GM10266 (cell line): ENCODE data around the gene ARHGAP25.
A peak's percentile ranks its signal among the peaks of the same experiment; 100 is the strongest.

Experiments
- DNase-seq: peaks from one replicate; pipeline ENCODE4 v3.0.0; 2012; ENCODE audit errors: extremely low spot score
- TF ChIP-seq, protein P1 (sequence below): IDR thresholded peaks from 2 replicates; pipeline ENCODE4 v1.5.1; 2012; ENCODE audit warnings: mild to moderate bottlenecking, low read depth; ENCODE audit not compliant: control insufficient read depth, insufficient read depth; ENCODE audit errors: missing control alignments

The ARHGAP25 gene

DNA sequence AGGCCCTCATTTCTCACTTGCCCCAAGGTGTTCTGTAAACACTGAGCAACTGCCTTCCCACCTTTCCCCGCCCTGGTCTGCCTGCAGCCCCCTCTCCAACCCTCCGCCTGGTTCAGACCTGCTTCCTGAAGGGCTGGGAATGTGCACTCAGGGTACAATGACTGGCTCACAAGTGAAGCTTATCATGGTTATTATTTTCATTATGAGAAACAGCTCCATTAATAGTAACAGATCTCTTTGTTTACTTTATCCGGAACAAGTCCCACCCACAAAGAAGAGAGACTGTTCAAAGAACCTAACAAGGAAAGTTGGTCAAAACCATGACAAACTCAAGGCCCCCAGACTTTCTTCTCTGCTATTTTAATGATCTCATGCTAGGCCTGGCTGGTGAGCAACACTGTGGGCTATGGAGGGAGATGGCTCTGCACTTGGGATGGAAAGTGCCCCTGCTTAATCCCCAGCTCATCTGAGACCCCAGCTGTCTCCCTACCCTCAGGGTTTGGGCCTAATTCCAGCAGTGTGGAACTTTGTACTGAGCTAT lies 36.7 kb downstream of the ARHGAP25 start:
- TF ChIP-seq, protein P1, sequence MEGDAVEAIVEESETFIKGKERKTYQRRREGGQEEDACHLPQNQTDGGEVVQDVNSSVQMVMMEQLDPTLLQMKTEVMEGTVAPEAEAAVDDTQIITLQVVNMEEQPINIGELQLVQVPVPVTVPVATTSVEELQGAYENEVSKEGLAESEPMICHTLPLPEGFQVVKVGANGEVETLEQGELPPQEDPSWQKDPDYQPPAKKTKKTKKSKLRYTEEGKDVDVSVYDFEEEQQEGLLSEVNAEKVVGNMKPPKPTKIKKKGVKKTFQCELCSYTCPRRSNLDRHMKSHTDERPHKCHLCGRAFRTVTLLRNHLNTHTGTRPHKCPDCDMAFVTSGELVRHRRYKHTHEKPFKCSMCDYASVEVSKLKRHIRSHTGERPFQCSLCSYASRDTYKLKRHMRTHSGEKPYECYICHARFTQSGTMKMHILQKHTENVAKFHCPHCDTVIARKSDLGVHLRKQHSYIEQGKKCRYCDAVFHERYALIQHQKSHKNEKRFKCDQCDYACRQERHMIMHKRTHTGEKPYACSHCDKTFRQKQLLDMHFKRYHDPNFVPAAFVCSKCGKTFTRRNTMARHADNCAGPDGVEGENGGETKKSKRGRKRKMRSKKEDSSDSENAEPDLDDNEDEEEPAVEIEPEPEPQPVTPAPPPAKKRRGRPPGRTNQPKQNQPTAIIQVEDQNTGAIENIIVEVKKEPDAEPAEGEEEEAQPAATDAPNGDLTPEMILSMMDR: no peak
- DNase-seq: peak; percentile 46

DNA sequence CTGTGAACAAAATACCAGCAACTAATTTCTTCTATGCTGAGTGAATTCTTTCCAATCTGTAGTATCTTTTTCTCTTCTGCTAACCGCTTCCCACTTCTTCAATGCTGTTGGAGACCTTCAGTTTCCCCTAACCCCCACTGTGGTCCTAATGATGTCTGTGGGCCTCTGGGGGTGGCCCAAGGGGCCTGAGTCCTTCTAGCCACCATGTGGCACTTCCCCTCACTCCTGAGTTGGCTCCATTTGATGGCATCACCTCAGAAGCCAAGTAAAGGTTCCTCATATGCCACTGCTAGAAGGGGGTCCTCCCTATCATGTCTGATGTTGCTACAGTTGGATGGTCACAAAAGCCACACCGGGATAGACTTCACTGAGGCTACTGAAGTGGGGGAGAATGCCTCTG lies 37.5 kb downstream of the ARHGAP25 start:
- TF ChIP-seq, protein P1: no peak
- DNase-seq: no peak

DNA sequence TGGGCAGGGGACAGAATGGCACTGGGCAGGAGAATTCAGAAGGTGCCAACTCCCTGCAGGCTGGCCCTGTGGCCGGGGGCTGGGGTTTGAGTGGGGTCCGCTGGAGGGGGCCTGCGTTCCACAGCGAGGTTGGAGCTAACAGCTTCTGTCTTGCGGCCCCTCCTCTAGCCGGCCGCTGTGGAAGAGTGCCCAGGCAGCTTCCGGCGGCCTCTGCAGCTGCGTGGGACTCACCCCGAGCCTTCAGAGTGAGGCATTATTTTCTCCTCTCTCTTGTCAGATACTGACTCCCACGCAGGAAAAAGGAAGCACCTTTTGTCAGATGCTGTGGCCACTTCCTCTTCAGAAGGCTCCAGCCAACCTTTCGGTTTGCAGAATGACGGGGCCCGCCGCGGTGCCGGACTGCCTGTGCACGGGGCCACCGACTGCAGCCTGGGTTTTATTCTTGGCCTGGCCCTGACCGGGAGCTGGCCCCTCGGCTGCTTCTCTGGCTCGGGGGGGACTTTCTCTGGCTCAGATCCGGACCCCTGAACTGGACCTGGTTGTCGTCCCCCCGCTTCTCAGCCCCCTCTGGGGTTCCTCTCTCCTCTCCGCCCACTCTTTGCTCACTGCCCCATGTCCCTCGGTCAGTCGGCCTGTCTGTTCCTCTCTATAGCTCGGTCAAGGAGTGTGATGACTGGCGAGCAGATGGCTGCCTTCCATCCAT lies 40.1 kb downstream of the ARHGAP25 start:
- peak; percentile 65 for DNase-seq
- TF ChIP-seq, protein P1: no peak

DNA sequence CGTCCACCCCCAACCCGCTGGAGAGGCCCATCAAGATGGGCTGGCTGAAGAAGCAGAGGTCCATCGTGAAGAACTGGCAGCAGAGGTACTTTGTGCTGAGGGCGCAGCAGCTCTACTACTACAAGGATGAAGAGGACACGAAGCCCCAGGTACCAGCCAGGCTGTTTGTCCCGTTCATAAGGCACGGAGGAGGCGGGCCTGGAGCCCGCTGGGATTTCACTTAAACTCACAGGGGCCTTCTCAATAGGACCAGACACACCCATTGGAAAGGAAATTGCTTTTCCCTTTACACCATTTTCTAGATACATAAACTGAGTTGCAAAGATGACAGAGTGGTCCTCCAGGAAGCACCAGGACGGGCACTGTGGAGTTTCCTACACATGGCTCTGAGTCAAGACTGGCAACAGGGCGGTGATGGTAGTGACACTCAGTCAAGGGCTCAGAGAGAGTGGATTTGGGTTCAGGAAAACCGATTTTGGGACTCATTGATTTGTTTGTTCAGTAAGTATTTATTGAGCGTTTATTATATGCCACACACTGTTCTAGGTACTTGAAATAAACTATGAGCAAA lies 40.7 kb downstream of the ARHGAP25 start:
- no peak for DNase-seq
- TF ChIP-seq, protein P1: no peak

DNA sequence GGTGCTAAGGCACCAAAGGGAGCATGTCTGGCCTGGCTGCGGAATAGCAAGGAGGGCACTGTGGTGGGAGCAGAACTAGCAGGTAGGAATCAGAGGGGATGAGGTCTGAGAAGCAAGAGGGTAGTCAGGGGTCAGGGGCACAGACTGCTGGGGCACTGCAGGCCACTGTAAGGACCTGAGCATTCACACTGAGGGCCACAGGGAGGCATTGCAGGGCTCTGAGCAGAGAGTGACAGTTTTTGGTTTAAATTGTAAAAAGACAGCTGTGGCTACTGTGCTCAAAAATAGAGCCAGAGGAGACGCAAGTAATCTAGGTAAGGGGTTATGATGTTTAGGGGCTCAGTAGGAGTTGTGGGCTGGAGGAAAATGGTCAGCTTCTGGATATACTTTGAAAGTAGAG lies 41.5 kb downstream of the ARHGAP25 start:
- TF ChIP-seq, protein P1: peak; percentile 39
- DNase-seq: no peak

DNA sequence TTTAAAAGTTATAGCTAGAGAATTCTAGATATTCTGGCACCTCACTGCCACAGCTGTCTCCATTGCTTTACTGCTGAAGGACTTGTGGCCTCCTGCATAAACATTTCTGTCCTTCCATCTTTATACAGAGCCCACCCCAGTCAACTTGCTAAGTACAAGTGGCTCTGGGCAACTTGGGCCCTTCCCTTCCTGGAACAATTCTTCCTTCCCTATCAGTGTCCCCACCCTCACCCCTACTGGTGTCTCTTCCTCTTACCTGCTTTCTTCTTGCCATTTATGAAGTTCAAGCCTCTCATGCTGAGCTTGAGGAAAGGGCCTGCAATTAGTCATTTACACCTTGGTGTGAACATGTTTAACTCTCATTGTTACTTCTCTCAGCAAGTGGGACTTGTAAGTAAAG lies 45.0 kb downstream of the ARHGAP25 start:
- no peak for DNase-seq
- TF ChIP-seq, protein P1: no peak

DNA sequence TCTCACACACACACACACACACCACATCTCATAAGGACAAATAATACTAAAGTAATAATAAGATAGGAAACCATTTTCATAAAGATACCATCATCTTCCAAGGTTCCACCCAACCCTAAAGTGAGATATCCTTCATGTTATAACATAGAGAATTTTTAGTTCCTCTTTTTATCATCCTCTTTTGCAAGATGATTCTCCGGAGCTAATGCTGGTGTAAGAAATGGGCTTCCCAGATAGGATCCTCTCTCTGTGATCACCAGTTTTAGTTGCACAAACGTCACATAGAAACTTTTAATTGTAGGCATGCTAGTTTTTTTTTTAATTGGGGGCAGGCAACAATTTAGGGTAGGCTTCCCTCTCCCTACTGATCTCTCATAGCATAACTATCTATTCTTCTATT lies 49.6 kb downstream of the ARHGAP25 start:
- TF ChIP-seq, protein P1: no peak
- DNase-seq: no peak
